Hematopoietic multipotent progenitor cell treated with erythropoietin and hydrocortisone succinate and interleukin-3 and kit ligand, for 8 days (in vitro differentiated cells): ENCODE measurements around the gene PIGC.
A peak's percentile ranks its signal among the peaks of the same experiment; 100 is the strongest.

Experiments used
- DNase-seq: peaks from one replicate; pipeline ENCODE4 v3.0.0-alpha.2; 2015

PIGC gene

GRCh38 chr1:172427191-172427590 is 16.7 kb downstream of the PIGC start:
- no peak for DNase-seq

GRCh38 chr1:172425339-172425738 is 18.5 kb downstream of the PIGC start:
- DNase-seq: peak; percentile 87

- no peak for DNase-seq
Measured at GRCh38 chr1:172423336-172423735, 20.5 kb downstream of the PIGC start.

- DNase-seq: no peak
Measured at GRCh38 chr1:172421974-172422604, 21.8 kb downstream of the PIGC start.

GRCh38 chr1:172420385-172420784 is 23.5 kb downstream of the PIGC start, which contains the start of gene C1orf105:
TSS of gene C1orf105 (plus strand) at chr1:172420685. CDS start at chr1:172420886, 201 bp downstream.
- DNase-seq: no peak

- DNase-seq: no peak
Measured at GRCh38 chr1:172417557-172417956, 26.3 kb downstream of the PIGC start.

GRCh38 chr1:172416496-172417035 is 27.3 kb downstream of the PIGC start:
- no peak for DNase-seq

- DNase-seq: no peak
Measured at GRCh38 chr1:172414331-172414730, 29.5 kb downstream of the PIGC start.

GRCh38 chr1:172411791-172412338 is 32.0 kb downstream of the PIGC start:
- DNase-seq: no peak

GRCh38 chr1:172410027-172410426 is 33.8 kb downstream of the PIGC start:
- no peak for DNase-seq

- DNase-seq: no peak
Measured at GRCh38 chr1:172408958-172409357, 34.9 kb downstream of the PIGC start.

- DNase-seq: no peak
Measured at GRCh38 chr1:172406968-172407367, 36.9 kb downstream of the PIGC start.

GRCh38 chr1:172405912-172406311 is 38.0 kb downstream of the PIGC start:
- DNase-seq: no peak

GRCh38 chr1:172404121-172404520 is 39.7 kb downstream of the PIGC start:
- no peak for DNase-seq

- DNase-seq: no peak
Measured at GRCh38 chr1:172402878-172403569, 40.8 kb downstream of the PIGC start.

GRCh38 chr1:172401892-172402291 is 42.0 kb downstream of the PIGC start:
- DNase-seq: peak; percentile 53

- DNase-seq: no peak
Measured at GRCh38 chr1:172401477-172401876, 42.4 kb downstream of the PIGC start.

- DNase-seq: no peak
Measured at GRCh38 chr1:172400722-172401105, 43.2 kb downstream of the PIGC start.

GRCh38 chr1:172399756-172400721 is 43.8 kb downstream of the PIGC start:
- no peak for DNase-seq

- peak; percentile 30 for DNase-seq
Measured at GRCh38 chr1:172398970-172399755, 44.7 kb downstream of the PIGC start.

GRCh38 chr1:172398193-172398592 is 45.7 kb downstream of the PIGC start:
- no peak for DNase-seq

GRCh38 chr1:172397633-172398032 is 46.2 kb downstream of the PIGC start:
- no peak for DNase-seq
